SJCRH30 (cell line): ENCODE measurements around the gene XPOT. TPM values are rescaled to one million over a fixed set of nuclear protein-coding genes. Genes with fewer than 3 reads are reported as not detected.
"Not testable (repeated sequence)": the region's sequence is repeated elsewhere in the genome, so short reads cannot be mapped to it uniquely, and the experiment has no call there.

Experiments
- DNase-seq, 2 experiments: peaks; one replicate each; pipeline ENCODE4 v3.0.0-alpha.2; 2015 to 2020
- H3K27ac ChIP-seq: fragments of 250-450 bp; sonication (Bioruptor Pico); 2 replicates; pipeline ENCODE4 v1.5.1; 2020; ENCODE audit warnings: mild to moderate bottlenecking, moderate library complexity
- H3K27me3 ChIP-seq: fragments of 250-450 bp; sonication (Bioruptor Pico); 2 replicates; pipeline ENCODE4 v1.5.1; 2020; ENCODE audit warnings: mild to moderate bottlenecking, moderate library complexity
- H3K36me3 ChIP-seq: fragments of 250-450 bp; sonication (Bioruptor Pico); 2 replicates; pipeline ENCODE4 v1.5.1; 2020; ENCODE audit warnings: mild to moderate bottlenecking, moderate library complexity
- H3K4me1 ChIP-seq: fragments of 250-450 bp; sonication (Bioruptor Pico); 2 replicates; pipeline ENCODE4 v1.5.1; 2020; ENCODE audit warnings: mild to moderate bottlenecking, moderate library complexity
- H3K4me3 ChIP-seq: fragments of 250-450 bp; sonication (Bioruptor Pico); 2 replicates; pipeline ENCODE4 v1.5.1; 2020; ENCODE audit warnings: mild to moderate bottlenecking, moderate library complexity
- H3K9me3 ChIP-seq: fragments of 250-450 bp; sonication (Bioruptor Pico); replicated peaks from 2 replicates; pipeline ENCODE4 v1.5.1; 2020; ENCODE audit warnings: mild to moderate bottlenecking, moderate library complexity
- total RNA-seq: library from RNA; depleted of rRNA; stranded (reverse); fragments of >200 nt; shearing (Covaris generic); gene quantifications from 2 replicates; pipeline ENCODE4 v1.2.3, GENCODE V29; 2014; rRNA removed

XPOT gene, protein sequence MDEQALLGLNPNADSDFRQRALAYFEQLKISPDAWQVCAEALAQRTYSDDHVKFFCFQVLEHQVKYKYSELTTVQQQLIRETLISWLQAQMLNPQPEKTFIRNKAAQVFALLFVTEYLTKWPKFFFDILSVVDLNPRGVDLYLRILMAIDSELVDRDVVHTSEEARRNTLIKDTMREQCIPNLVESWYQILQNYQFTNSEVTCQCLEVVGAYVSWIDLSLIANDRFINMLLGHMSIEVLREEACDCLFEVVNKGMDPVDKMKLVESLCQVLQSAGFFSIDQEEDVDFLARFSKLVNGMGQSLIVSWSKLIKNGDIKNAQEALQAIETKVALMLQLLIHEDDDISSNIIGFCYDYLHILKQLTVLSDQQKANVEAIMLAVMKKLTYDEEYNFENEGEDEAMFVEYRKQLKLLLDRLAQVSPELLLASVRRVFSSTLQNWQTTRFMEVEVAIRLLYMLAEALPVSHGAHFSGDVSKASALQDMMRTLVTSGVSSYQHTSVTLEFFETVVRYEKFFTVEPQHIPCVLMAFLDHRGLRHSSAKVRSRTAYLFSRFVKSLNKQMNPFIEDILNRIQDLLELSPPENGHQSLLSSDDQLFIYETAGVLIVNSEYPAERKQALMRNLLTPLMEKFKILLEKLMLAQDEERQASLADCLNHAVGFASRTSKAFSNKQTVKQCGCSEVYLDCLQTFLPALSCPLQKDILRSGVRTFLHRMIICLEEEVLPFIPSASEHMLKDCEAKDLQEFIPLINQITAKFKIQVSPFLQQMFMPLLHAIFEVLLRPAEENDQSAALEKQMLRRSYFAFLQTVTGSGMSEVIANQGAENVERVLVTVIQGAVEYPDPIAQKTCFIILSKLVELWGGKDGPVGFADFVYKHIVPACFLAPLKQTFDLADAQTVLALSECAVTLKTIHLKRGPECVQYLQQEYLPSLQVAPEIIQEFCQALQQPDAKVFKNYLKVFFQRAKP
- total RNA-seq, result 76.4 and 86.0 TPM in 2 replicates

DNA sequence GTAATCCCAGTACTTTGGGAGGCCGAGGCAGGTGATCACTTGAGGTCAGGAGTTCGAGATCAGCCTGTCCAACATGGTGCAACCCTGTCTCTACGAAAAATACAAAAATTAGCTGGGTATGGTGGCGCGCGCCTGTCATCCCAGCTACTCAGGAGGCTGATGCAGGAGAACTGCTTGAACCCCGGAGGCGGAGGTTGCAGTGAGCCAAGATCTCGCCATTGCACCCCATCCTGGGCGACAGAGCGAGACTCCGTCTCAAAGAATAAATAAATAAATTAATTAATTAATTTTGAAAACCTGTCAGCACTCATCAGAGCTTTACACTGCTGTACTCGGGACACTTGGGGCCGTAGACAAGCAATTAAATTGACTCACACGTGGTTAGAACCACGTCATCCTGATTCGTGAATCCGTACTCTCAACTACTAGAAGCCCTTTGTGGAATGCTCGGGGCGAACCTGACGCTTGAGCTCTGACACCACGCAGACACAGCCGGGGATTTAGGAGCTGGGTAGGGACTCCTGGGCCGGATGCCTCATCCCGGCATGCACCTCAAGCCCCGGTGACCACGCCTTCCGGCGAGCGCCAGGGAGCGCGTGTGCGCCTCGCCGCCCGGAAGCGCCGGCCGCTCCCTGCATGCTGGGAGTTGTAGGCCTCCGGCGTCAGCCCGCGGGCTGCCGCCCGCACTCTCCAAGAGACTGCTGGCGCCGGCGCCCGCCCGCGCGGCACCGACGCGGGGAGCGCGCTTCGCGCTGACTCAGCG is at the start of gene XPOT:
TSS of gene XPOT (plus strand) at position 686 of the 763 bp plus-strand sequence. CDS start 5,644 bp downstream, outside the sequence.
- Histone ChIP-seq H3K27me3 (no peaks in the 10 kb centered on the region), H3K9me3 (no peaks in the 10 kb centered on the region), H3K36me3 (no peaks in the 10 kb centered on the region), H3K4me3 (peak within 1 kb of the TSS; percentile 99), H3K27ac (peak within 1 kb of the TSS; percentile 99), H3K4me1 (no peaks in the 10 kb centered on the region)
- DNase-seq, result peak; percentile 96

DNA sequence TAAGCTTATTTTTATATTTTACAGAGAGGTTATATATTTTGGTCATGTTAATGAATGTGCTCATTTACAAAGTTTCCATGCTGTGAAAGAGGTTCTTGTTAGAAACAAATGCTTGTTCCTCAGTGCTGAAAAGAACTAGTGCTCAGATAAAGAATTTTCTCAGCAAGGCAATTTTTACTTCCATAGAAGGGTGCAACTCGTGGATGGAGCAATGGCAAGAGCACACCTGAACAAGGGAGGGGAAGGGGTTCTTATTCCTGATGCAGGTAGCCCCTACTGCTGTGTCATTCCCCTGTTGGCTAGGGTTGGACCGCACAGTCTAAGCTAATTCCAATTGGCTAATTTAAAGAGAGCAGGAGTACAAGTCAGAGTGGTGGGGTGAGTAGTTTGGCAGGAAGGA is 48.0 kb upstream of the XPOT start:
- H3K27me3 ChIP-seq, H3K9me3 ChIP-seq, H3K36me3 ChIP-seq, H3K27ac ChIP-seq, DNase-seq, H3K4me3 ChIP-seq, H3K4me1 ChIP-seq: not testable (repeated sequence)

DNA sequence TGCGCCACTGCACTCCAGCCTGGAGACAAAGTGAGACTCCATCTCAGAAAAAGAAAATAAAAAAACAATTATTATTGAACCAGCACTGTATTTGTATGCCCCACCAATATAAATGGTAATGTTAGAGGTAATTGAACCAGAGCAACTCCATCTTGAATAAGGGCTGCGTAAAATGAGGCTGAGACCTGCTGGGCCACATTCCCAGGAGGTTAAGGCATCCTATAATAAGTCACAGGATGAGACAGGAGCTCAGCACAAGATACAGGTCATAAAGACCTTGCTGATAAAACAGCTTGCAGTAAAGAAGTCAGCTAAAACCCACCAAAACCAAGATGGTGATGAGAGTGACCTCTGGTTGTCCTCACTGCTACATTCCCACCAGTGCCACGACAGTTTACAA is 43.0 kb upstream of the XPOT start:
- not testable (repeated sequence) for H3K4me3 ChIP-seq, DNase-seq, H3K27ac ChIP-seq

GRCh38 chr12:64362721-64363305 is 41.4 kb upstream of the XPOT start:
- Histone ChIP-seq H3K27me3 (no peaks in the 10 kb centered on the region), H3K27ac (no peak overlapping the region), H3K4me1 (no peaks in the 10 kb centered on the region), H3K9me3 (no peaks in the 10 kb centered on the region), H3K36me3 (no peaks in the 10 kb centered on the region), H3K4me3 (no peak overlapping the region)
- DNase-seq, result no peak

More for the DNA sequence above, 43.0 kb upstream of the XPOT start:
- H3K36me3 ChIP-seq, H3K9me3 ChIP-seq, H3K27me3 ChIP-seq, H3K4me1 ChIP-seq: not testable (repeated sequence)

GRCh38 chr12:64383675-64384074 is 20.5 kb upstream of the XPOT start:
- Histone ChIP-seq H3K27ac (no peak overlapping the region), H3K27me3 (no peaks in the 10 kb centered on the region), H3K9me3 (0 out of 2 replicates have a peak, but pooled peaks cover 3% of the 10 kb centered on the region), H3K4me1 (no peaks in the 10 kb centered on the region), H3K4me3 (no peak overlapping the region), H3K36me3 (no peaks in the 10 kb centered on the region)
- DNase-seq, result no peak

GRCh38 chr12:64385019-64385418 is 19.2 kb upstream of the XPOT start:
- Histone ChIP-seq H3K27me3 (no peaks in the 10 kb centered on the region), H3K4me1 (no peaks in the 10 kb centered on the region), H3K36me3 (no peaks in the 10 kb centered on the region), H3K9me3 (0 out of 2 replicates have a peak, but pooled peaks cover 3% of the 10 kb centered on the region), H3K27ac (no peak overlapping the region), H3K4me3 (no peak overlapping the region)
- DNase-seq, result no peak

DNA sequence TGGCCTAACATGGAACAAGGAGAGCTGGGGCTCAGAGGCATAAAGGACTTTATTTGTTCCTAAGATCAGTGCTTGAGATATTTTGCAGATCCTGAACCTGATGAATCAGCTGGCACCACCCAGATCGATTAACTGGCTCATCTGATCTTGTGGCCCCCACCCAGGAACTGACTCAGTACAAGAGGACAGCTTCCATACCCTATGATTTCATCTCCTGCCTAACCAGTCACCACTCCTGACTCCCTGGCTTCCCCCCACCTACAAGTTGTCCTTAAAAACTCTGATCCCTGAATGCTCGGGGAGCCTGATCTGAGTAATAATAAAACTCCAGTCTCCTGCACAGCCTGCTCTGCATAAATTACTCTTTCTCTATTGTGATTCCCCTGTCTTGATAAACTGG is 18.7 kb upstream of the XPOT start:
- Histone ChIP-seq H3K9me3 (no peaks in the 10 kb centered on the region), H3K27me3 (no peaks in the 10 kb centered on the region), H3K4me3 (no peak overlapping the region), H3K27ac (no peak overlapping the region), H3K4me1 (no peaks in the 10 kb centered on the region), H3K36me3 (no peaks in the 10 kb centered on the region)
- no peak for DNase-seq

GRCh38 chr12:64387197-64387816 is 16.9 kb upstream of the XPOT start:
- no peaks in the 10 kb centered on the region for H3K4me1 ChIP-seq
- H3K36me3 ChIP-seq, result no peaks in the 10 kb centered on the region
- H3K9me3 ChIP-seq, result no peaks in the 10 kb centered on the region
- H3K4me3 ChIP-seq, result no peak overlapping the region
- DNase-seq, result no peak
- H3K27me3 ChIP-seq, result no peaks in the 10 kb centered on the region
- no peak overlapping the region for H3K27ac ChIP-seq

GRCh38 chr12:64389154-64389553 is 15.0 kb upstream of the XPOT start:
- no peak overlapping the region for H3K27ac ChIP-seq
- H3K9me3 ChIP-seq, result no peaks in the 10 kb centered on the region

DNA sequence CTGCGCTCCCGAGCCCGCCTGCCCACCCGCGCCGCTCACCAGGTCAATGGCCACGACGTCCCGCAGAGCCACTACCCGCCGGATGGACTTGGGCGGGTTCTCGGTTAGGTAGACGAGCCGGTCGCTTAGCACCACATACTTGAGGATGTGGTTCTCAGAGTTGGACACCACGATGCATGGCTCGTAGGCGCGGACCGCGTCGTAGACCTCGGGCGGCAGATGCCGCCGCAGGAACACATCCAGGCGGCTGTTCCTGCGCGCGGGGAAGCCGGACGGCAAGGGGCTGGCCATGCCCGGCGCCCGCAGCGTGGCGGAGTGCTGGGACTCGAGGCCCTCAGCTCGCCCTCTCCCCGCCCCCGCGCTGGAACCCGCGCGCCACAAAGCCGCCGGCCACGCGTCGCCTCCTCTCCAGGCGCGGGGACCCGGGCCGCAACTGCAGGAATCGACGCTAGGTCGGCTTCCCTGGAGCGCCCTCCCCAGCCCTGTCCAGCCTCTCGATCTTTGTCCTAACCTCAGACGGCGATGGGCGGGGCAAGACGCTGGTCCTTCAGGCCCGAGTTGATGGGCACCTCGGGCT is 13.8 kb upstream of the XPOT start, which contains the start of gene C12orf56:
TSS of gene C12orf56 (minus strand) at position 484 of the 577 bp plus-strand sequence. CDS start at position 291, 193 bp downstream.
- no peak within 1 kb of the TSS for H3K4me3 ChIP-seq

More at GRCh38 chr12:64389154-64389553, 15.0 kb upstream of the XPOT start:
- H3K27me3 ChIP-seq, result no peaks in the 10 kb centered on the region
- no peak overlapping the region for H3K4me3 ChIP-seq
- no peak for DNase-seq
- H3K4me1 ChIP-seq, result no peaks in the 10 kb centered on the region
- no peaks in the 10 kb centered on the region for H3K36me3 ChIP-seq

DNA sequence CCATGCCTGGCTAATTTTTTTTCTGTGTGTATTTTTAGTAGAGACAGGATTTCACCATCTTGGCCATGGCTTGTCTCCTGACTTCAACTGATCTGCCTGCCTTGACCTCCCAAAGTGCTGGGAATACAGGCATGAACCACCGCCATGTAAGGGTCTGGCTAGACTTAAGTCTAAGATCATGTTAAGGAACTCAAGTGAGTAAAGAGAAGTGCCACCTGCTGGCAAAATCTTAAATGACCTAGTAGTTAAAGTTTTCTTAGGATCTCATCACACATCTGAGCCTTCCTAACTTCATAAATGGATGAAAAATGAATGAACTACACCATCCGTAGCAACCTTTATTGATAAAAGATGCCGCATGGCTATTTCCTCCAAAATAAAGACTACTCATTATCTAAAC is 12.0 kb upstream of the XPOT start:
- Histone ChIP-seq H3K4me1 (no peaks in the 10 kb centered on the region), H3K9me3 (no peaks in the 10 kb centered on the region), H3K36me3 (no peaks in the 10 kb centered on the region), H3K4me3 (no peak overlapping the region), H3K27me3 (no peaks in the 10 kb centered on the region), H3K27ac (no peak overlapping the region)
- peak in 1 of 2 experiments; percentile 45 for DNase-seq

More for the DNA sequence above, 13.8 kb upstream of the XPOT start, which contains the start of gene C12orf56:
- no peaks in the 10 kb centered on the region for H3K36me3 ChIP-seq
- H3K27ac ChIP-seq, result no peak within 1 kb of the TSS
- no peaks in the 10 kb centered on the region for H3K4me1 ChIP-seq
- H3K9me3 ChIP-seq, result no peaks in the 10 kb centered on the region
- no peaks in the 10 kb centered on the region for H3K27me3 ChIP-seq
- no peak for DNase-seq

DNA sequence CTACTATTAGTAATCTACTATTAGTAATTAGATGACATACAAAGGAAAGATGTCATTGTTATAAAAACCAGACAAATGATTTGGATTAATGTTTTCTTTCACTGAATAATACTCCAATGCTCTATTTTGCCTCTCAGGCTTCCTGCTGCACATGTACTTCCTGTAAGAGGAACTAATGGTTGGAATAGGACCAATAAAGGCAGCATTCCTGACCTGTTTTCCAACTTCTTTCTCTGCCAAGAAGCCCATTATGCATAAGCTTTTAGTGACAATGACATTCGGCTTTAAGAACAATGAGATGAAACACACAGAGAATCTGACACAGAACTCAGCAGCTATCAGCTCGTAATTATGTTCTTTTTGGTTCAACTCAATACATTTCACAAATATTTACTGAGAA is 8.5 kb upstream of the XPOT start:
- Histone ChIP-seq H3K27me3 (no peaks in the 10 kb centered on the region), H3K9me3 (no peaks in the 10 kb centered on the region), H3K4me3 (no peak overlapping the region), H3K36me3 (no peaks in the 10 kb centered on the region), H3K4me1 (no peaks in the 10 kb centered on the region), H3K27ac (no peak overlapping the region)
- DNase-seq, result no peak

DNA sequence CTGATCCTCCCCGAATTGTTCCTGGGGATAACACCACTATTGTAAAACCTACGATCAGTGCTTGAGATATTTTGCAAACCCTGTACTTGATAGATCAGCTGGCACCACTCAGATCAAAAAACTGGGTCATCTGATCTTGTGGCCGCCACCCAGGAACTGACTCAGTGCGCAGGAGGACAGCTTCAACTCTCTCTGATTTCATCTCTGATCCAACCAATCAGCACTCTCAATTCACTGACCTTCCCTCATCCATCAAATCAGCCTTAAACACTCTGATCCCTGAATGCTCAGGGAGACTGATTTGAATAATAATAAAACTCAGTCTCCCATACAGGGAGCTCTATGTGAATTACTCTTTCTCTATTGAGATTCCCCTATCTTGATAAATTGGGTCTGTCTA is 4.2 kb upstream of the XPOT start:
- Histone ChIP-seq H3K4me1 (no peaks in the 10 kb centered on the region), H3K36me3 (no peaks in the 10 kb centered on the region), H3K27ac (no peak overlapping the region), H3K9me3 (no peaks in the 10 kb centered on the region), H3K4me3 (no peak overlapping the region), H3K27me3 (no peaks in the 10 kb centered on the region)
- DNase-seq, result no peak
